ENCODE measurements around the gene MPP2.
"Not testable (repeated sequence)": the region's sequence is repeated elsewhere in the genome, so short reads cannot be mapped to it uniquely, and the experiment has no call there.

Gene MPP2

DNA sequence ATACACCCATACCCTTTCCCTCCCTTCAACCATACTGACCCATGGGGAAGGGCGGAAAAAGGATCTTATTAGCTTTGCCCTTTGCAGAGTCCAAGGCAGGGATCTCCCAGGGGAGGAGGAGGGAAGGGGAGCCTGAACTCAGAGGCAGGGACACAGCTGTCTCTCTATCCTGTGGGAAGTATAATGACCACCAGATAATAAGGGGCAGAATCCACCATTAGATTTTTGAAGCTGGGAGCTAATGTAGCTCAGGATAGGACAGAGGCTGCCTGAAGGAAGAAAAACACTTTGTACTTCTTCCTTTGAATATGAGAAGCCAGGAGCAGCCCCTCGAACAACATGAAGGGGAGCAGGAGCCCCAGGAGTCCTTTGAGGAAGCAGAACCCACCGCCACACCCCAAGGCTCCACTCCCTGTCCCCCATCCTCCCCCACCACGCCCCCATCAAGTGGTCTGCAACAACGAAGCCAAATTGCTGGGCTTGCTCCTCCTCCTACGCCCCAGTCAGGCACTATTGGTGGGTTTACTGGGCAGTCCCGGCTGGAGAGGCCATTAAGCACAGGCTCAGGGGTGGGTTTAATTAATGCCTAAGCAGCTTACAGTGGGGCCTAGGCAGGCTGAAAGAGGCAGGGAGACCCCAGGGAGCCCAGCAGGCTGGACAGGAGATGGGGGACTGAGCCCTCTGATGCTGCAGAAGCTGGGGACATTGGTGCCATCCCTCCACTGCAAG is 5.3 kb downstream of the MPP2 start:
- Histone ChIP-seq H3K27me3 (peaks cover 34 to 62% (median 56%) of the 10 kb centered on the region in 11 experiments), H4K20me1 (peaks cover 0 to 18% (median 10%) of the 10 kb centered on the region in 11 experiments; a peak in 12 of 22 replicates), H3K4me2 (peak overlapping the region in 2 of 11 experiments; percentile 85 to 94; a peak in 4 of 22 replicates), H3K4me3 (no peak overlapping the region), H3K4me1 (peaks cover 22 to 43% (median 38%) of the 10 kb centered on the region in 10 experiments), H3K9me3 (replicated peaks in 1 of 11) (no peaks in the 10 kb centered on the region), H3K9ac (no peak overlapping the region), H3K36me3 (no peaks in the 10 kb centered on the region), H3K27ac (no peak overlapping the region)
- no peak for TF ChIP-seq Cebpa-rat (IDR thresholded peaks at IDR 0.05)

DNA sequence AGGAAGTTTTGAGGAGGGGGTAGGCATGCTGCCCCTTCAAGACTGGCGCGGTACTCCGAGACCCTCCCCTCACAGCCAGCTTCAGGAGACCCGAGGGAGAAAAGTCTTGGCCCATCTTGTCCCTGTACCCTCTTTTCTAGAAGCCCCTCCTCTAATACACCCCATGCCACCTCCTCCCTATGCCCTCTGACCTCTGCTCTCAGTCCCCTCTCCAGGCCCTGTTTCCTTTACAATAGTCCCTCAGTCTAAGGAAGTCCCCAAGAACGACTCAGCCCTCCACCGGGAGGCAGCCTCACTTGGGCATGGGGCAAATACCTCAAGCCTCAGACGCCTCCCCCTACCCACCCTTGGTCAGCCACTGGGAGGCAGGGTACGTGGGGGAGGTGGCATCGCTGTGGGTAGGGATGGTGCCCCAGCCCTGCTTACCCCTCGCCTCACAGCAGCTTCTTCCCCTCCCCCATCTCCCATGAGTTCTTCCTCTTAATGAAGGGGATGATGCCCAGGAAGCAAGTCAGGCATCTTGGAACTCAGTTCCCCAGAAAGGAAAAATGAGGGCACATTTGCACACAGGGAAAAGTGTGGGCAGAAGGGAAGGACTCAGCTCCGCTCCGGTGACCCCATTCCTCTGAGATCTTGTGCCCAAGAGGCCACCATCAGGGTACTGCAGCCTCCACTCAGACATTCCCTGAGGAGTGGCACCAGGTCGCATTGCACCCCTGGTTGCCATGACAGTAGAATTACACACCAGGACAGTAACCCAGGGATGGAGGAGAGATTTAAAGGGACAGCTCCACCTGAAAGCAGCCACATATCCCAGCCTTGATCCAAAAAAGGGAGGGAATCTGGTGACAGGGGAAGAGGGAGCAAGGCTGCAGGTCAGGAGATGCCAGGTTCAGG is 6.2 kb downstream of the MPP2 start:
- H3K9ac ChIP-seq = peak overlapping the region in 8 of 11 experiments; percentile 25 to 66 (median 52); a peak in 13 of 22 replicates
- H3K4me2 ChIP-seq = peak overlapping the region; percentile 82 to 99 (median 91)
- peaks cover 24 to 52% (median 47%) of the 10 kb centered on the region in 11 experiments for H3K27me3 ChIP-seq
- peak overlapping the region; percentile 44 to 66 (median 53) for H3K4me3 ChIP-seq
- TF ChIP-seq Cebpa-rat (IDR thresholded peaks at IDR 0.05) = no peak
- no peaks in the 10 kb centered on the region for H3K36me3 ChIP-seq
- H3K9me3 ChIP-seq (replicated peaks in 1 of 11) = no peaks in the 10 kb centered on the region
- H3K4me1 ChIP-seq = peaks cover 13 to 35% (median 29%) of the 10 kb centered on the region in 10 experiments
- no peak overlapping the region for H3K27ac ChIP-seq
- peaks cover 0 to 13% (median 5%) of the 10 kb centered on the region in 11 experiments; a peak in 12 of 22 replicates for H4K20me1 ChIP-seq

DNA sequence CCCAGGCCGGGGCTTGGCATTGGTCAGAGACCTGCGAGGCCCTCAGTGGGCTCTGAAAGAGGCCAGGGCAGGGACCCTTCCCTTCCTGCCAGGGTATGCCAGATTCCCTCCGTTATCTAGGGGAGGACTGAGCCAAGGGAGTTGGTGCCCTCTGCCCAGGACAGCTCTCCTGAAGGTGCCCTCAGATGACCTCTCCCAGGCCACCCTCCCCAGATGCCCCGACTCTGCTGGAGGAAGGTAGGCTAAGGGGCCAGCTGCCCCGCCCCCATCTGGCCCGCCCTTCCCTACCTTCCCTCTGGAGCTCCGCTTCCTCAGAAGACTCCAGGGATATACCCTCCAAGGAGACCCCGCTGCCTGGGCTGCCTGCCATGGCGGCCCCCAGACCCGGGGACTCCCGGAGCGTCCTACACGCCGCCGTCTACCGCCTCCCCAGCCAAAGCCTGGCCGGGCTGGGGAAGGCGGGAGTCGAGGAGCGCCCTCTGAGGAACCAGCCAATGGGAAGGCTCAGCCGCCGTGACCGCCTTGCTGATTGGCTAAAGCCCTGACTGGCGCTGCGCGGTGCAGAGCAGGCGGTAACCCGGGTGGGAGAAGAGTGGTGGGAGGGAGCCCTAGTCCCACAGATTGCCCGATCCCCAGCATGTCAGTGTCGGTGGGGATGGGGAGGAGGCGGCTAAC is 7.0 kb downstream of the MPP2 start:
- H3K27me3 ChIP-seq = peaks cover 17 to 45% (median 39%) of the 10 kb centered on the region in 11 experiments
- no peaks in the 10 kb centered on the region for H3K9me3 ChIP-seq (replicated peaks in 1 of 11)
- peak overlapping the region; percentile 82 to 99 (median 91) for H3K4me2 ChIP-seq
- peak overlapping the region in 9 of 11 experiments; percentile 25 to 66 (median 48); a peak in 18 of 22 replicates for H3K9ac ChIP-seq
- peaks cover 0 to 5% (median 0%) of the 10 kb centered on the region in 11 experiments; a peak in 7 of 22 replicates for H4K20me1 ChIP-seq
- peak overlapping the region; percentile 44 to 66 (median 53) for H3K4me3 ChIP-seq
- H3K4me1 ChIP-seq = peaks cover 8 to 31% (median 24%) of the 10 kb centered on the region in 10 experiments
- no peaks in the 10 kb centered on the region for H3K36me3 ChIP-seq
- H3K27ac ChIP-seq = no peak overlapping the region
- no peak for TF ChIP-seq Cebpa-rat (IDR thresholded peaks at IDR 0.05)

DNA sequence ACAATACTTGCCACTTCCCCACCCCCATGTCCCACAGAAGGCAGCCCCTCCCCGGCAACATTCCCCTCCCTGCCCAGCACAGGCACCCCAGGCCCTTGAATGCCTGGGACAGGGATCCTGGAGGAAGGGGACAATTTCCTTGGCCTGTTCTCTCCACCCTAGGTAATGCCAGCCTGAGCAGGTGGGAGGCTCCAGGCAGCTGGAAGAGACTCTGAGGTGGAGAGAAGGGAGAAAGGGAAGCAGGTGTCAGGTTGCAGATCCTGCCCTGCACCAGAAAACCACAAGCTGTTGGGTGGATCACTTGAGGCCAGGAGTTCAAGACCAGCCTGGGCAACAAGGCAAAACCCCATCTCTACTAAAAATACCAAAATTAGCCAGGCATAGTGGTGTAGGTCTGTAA is 8.9 kb downstream of the MPP2 start:
- peaks cover 8 to 31% (median 23%) of the 10 kb centered on the region in 10 experiments for H3K4me1 ChIP-seq
- H3K9me3 ChIP-seq (replicated peaks in 1 of 11) = no peaks in the 10 kb centered on the region
- H4K20me1 ChIP-seq = no peaks in the 10 kb centered on the region; a peak in 1 of 22 replicates
- TF ChIP-seq Cebpa-rat (IDR thresholded peaks at IDR 0.05) = no peak
- no peak overlapping the region for H3K27ac ChIP-seq
- peaks cover 0 to 26% (median 21%) of the 10 kb centered on the region in 11 experiments; a peak in 16 of 22 replicates for H3K27me3 ChIP-seq
- H3K4me2 ChIP-seq = peak overlapping the region in 1 of 11 experiments; percentile 23; a peak in 1 of 22 replicates
- H3K36me3 ChIP-seq = no peaks in the 10 kb centered on the region
- no peak overlapping the region for H3K4me3 ChIP-seq
- H3K9ac ChIP-seq = no peak overlapping the region

DNA sequence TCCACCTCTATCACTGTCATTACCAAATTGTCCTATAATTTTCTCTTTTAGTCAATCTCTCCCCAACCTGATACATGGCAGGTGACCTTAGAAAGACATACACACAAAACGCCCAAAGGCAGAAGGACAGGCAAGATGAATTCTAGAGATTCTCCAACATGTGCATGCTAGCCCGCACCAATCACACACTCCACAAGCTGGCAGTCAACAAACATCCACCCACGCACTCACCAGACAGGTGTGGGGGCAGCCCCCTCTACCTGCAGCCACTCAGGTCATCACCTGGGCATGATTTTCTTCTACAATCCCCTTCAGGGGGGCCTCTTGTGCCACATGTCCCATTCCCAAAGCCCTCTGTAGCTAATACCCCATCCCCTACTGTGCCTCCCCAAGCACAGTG is 9.5 kb downstream of the MPP2 start:
- Histone ChIP-seq H3K9me3 (replicated peaks in 1 of 11) (no peaks in the 10 kb centered on the region), H3K4me2 (no peak overlapping the region), H3K27ac (no peak overlapping the region), H3K9ac (no peak overlapping the region), H4K20me1 (no peaks in the 10 kb centered on the region; a peak in 1 of 22 replicates), H3K4me3 (no peak overlapping the region), H3K36me3 (no peaks in the 10 kb centered on the region), H3K4me1 (peaks cover 8 to 31% (median 23%) of the 10 kb centered on the region in 10 experiments), H3K27me3 (peaks cover 0 to 22% (median 17%) of the 10 kb centered on the region in 11 experiments; a peak in 15 of 22 replicates)
- no peak for TF ChIP-seq Cebpa-rat (IDR thresholded peaks at IDR 0.05)

DNA sequence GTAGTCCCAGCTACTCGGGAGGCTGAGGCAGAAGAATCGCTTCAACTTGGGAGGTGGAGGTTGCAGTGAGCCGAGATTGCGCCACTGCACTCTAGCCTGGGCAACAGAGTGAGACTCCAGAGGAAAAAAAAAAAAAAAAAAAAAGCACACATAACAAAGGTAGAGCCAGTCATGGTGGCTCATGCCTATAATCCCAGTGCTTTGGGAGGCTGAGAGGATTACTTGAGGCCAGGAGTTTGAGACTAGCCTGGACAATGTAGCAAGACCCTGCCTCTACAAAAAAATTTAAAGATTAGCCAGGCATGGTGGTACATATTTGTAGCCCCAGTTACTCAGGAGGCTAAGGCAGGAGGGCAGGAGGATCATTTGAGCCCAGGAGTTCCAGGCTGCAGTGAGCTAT is 12.8 kb downstream of the MPP2 start:
- not testable (repeated sequence) for H3K27ac ChIP-seq; H3K4me2 ChIP-seq; H4K20me1 ChIP-seq; H3K9ac ChIP-seq; H3K27me3 ChIP-seq; H3K9me3 ChIP-seq (replicated peaks in 1 of 11); H3K4me3 ChIP-seq; H3K36me3 ChIP-seq
- H3K4me1 ChIP-seq = peaks cover 0 to 11% (median 2%) of the 10 kb centered on the region in 10 experiments; a peak in 11 of 20 replicates

DNA sequence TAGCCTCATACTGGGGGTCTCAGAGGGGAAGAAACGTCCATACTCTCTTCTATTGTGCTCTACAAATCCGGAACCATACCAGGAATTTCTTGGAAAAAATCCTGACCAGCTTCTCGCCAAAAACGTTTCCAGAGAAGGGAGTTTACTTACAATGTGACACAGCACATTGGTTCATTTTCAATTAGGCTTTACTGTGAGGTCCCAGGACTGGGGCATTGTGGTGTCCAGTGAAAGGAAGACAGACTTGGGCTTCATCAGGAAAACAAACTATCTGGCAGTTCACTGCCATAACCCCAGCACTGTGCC is 14.7 kb downstream of the MPP2 start:
- H3K36me3 ChIP-seq = no peaks in the 10 kb centered on the region
- H3K27ac ChIP-seq = no peak overlapping the region
- H3K4me2 ChIP-seq = no peak overlapping the region
- no peaks in the 10 kb centered on the region for H3K27me3 ChIP-seq
- H3K9me3 ChIP-seq (replicated peaks in 1 of 11) = no peaks in the 10 kb centered on the region
- no peaks in the 10 kb centered on the region for H3K4me1 ChIP-seq
- no peaks in the 10 kb centered on the region for H4K20me1 ChIP-seq
- TF ChIP-seq Cebpa-rat (IDR thresholded peaks at IDR 0.05) = no peak
- H3K4me3 ChIP-seq = no peak overlapping the region
- no peak overlapping the region for H3K9ac ChIP-seq

DNA sequence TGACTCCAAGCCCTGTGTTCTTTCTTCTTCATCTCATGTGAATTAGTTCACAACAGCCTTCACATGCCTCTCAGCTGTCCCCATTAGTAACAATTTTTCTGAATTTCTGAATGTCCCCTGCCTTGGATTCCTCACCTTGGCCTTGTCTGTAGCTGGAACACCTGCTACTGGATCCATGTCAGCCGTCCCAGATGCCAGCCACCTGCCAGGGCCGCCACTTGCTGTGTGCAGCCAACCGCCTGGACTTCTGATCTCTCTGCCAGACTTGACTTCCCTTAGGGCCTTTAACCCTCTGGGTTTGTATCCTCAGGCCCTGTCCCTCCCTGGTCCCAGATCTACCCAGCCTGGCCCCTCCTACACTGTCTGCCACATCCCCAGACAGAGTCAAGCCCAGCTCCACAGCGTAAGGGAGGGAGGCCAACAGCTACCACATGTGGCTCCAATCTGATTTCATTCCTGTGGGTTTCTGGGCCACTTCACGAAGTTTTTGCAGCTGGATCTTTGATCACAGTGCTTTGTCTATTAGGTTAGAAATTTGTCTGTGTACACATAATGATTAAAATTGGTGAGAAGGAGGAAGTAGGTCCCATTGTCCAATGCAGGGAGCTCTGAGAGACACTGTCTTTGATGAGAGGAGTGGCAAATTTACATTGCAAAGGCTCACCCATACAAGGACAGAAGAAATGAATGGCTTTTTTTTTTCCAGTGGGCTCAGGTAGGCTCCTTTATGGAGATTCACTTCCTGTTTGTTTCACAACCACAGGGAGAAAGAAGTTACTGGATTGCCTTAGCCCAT is 15.3 kb downstream of the MPP2 start:
- H3K27ac ChIP-seq = no peak overlapping the region

More for the DNA sequence above, 15.3 kb downstream of the MPP2 start:
- Histone ChIP-seq H3K36me3 (no peaks in the 10 kb centered on the region), H3K27me3 (no peaks in the 10 kb centered on the region), H3K9ac (no peak overlapping the region), H3K9me3 (replicated peaks in 1 of 11) (no peaks in the 10 kb centered on the region), H3K4me2 (no peak overlapping the region), H3K4me1 (no peaks in the 10 kb centered on the region), H3K4me3 (no peak overlapping the region), H4K20me1 (no peaks in the 10 kb centered on the region)
- no peak for TF ChIP-seq Cebpa-rat (IDR thresholded peaks at IDR 0.05)

Data from BLaER1 treated with 17β-estradiol and CSF1 and Interleukin-3, amounts not matched to agents 10 nM and 100 nM (cell line).